ENCODE results near the gene PTPRF.

PTPRF gene

DNA sequence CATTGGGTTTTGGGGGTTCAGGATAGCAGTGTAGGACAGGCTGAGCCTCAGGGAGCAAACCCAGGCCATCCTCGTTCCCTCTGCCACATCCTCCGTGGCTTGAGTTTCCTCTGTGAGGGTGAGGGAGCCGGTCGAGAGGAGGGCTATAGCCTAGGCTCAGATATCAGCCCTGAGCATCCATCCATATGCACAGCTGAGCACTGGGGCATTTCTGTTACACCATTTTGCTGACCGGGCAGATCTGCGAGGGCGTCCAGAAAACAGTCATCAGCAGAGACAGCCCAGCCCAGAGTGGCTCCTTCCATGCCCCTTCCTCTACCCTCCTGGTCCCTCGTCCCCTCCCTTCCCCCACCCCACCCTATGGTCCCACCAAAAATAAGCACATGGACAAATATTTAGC lies 53.5 kb downstream of the PTPRF start:
- DNase-seq: no peak

DNA sequence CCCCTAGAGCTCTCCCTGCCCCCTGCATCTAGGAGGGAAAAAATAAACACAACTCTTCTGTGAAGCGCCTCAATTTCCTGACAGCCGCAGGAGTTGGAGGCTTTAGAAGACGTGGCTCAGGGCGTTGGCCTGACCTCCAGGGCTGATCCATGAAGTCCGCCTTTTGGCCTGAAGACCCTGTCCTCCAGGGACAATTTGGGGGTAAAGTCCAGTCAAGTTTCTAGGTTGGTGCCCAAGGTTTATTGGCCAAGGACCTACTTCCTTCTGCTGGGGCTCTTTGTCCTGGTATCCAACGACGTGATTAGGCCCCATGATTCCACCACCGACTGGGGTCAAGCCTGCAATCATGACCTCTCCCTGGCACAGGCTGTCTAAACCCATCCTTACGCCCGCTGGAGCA lies 54.9 kb downstream of the PTPRF start:
- no peak for DNase-seq

DNA sequence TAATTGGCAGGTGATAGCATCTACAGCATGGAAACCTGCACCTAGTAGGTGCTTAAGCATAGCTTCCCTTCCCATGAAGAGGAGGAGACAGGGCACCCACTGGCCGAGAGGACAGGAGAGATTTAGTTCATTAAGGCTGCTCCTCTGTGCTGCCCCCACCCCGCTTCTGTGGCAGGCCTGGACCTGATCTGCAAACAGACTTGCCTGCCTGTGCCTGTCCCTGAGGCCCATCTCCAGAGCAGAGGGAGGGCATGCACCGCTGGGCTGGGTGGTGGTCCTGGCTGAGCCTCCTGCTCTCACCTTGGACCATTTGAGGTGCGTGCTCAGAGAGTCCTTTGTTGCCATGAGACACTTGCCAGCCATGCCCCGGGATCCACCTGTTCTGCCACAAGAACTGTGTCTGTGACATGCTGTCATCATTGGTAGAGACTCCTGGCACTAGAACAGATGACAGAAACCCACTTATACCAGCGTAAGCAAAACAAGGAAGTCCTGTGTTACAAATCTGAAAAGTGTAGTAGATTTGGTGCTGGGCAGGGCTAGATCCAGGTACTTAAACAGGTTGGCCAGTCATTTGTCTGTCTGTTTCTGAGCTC lies 55.6 kb downstream of the PTPRF start:
- DNase-seq: no peak

DNA sequence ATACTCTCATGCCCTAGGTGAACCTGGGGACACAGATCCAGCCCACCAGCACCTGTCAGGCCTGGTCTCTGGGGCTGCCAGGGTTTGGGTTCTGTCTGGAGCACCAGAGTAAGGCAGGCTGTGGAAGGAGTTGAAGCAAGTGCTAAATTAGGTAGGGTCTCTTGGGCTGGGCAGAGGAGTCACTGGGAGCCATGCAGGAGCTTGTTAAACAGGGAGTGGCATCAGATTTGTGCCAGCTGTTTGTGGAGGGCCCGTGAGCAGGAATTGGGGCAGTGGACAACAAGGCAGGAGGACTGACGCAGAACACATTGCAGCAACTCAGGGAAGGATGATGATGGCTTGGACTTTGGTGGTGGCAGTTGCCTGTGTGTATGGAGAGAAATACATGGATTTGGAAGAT lies 56.3 kb downstream of the PTPRF start:
- DNase-seq: no peak

DNA sequence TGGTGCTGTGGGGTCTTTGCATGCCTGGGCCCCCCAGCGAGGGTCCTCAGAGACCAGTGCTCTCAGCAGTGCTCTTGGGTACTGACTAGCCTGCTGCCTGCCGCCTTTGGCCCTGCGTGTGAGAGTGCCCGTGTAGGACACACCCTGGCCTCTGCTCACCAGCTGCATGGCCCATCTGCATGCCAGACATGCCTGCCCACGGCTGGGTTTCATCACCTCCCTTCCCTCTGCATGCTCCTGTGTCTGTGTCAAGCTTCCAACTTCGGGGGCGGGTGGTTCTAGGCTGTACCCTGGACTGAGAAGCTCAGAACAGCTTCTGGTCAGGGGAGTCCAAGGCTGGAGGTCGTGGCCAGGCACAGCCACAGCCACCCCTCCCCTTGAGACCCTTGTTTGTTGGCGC lies 56.9 kb downstream of the PTPRF start:
- no peak for DNase-seq

DNA sequence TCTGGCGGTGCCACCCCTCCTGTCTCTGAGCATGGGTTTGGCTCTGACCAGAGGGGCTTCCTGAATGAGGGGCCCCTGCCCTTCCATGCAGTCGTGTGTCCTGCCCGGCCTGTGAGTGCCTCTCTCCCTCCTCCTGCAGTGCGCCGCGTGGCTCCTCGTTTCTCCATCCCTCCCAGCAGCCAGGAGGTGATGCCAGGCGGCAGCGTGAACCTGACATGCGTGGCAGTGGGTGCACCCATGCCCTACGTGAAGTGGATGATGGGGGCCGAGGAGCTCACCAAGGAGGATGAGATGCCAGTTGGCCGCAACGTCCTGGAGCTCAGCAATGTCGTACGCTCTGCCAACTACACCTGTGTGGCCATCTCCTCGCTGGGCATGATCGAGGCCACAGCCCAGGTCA lies 57.9 kb downstream of the PTPRF start:
- no peak for DNase-seq

DNA sequence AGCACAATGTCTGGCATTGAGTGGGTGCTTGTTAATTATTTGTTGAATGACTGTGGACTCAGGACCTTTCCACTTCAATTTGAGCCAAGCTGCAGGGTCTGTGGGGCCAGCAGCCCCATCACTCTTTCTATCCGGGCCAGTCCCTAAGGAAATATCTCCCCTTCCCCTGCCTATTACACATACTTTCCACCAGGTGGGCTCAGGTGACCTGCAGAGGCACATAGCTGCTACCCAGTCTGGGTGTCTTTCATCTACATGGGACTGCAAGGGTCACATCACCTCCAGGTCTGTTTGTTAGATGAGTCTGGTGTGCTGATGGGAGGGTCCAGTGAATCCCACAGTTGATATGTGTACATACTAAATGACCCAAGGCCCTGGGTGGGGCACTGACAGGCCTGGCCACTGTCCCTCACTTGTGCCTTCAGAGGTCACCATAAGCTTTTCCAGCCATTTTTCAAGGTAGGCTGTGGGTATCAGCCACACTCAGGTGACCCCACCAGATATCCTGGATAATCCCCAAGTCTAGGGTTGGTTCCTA lies 59.8 kb downstream of the PTPRF start:
- DNase-seq: no peak

DNA sequence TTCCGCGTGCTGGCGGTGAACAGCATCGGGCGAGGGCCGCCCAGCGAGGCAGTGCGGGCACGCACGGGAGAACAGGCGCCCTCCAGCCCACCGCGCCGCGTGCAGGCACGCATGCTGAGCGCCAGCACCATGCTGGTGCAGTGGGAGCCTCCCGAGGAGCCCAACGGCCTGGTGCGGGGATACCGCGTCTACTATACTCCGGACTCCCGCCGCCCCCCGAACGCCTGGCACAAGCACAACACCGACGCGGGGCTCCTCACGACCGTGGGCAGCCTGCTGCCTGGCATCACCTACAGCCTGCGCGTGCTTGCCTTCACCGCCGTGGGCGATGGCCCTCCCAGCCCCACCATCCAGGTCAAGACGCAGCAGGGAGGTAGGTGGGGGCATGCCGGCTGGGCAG lies 60.5 kb downstream of the PTPRF start:
- no peak for DNase-seq

DNA sequence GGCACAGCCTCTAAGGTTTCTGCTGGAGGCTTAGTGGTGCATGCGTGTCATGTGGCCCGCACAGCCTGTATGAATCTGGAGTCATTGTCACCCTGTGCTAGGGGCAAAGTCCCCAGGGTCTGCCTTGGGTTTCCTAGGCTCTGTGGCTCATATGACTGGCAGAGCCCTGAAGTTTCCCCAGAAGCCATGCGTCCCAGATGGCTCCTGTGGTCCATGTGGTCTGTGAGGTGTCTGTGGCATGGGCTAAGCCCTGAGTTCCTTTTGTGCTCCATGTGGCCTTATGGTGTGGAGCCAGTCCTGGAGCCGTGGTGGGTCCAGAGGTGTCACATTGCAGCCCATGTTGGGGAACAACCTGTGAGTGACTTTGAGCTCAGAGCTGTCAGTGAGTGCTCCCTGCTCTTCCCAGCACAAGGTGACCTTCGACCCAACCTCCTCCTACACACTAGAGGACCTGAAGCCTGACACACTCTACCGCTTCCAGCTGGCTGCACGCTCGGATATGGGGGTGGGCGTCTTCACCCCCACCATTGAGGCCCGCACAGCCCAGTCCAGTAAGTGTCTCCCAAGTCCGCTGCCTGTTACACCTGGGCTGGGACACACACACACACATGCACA lies 61.5 kb downstream of the PTPRF start:
- DNase-seq: no peak

DNA sequence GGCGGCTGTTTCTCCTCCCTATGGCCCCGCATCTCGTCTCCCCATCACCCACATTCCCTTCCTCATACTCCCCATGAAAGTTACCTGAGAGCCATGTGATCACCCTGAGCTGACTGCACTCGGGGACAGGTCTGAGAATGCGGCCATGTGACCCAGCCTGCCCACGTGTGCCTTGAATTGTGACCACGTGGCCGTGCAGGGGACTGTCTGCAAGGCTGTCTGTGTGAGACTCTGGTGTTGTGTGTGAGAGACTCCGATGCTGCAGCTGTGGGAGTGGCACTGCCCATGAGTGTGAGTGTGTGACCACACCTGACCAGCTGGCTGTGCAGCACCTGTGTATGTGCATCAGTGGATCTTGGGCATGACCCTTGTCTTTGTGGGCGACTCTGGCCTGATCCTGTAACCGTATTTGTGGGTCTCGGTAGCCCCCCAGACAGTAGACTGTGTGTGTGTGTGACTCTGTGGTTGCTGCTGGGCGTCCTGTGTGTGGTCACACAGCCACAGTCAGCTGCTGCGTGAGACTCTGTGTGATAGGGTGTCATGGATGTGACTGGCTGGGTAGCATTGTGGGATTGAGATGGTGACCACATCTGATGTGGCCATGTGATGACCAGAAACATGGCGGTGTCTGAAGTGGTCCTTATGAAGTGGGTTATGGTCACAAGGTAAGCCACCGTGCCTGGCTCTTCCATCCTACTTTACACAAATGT lies 62.4 kb downstream of the PTPRF start:
- DNase-seq: no peak

DNA sequence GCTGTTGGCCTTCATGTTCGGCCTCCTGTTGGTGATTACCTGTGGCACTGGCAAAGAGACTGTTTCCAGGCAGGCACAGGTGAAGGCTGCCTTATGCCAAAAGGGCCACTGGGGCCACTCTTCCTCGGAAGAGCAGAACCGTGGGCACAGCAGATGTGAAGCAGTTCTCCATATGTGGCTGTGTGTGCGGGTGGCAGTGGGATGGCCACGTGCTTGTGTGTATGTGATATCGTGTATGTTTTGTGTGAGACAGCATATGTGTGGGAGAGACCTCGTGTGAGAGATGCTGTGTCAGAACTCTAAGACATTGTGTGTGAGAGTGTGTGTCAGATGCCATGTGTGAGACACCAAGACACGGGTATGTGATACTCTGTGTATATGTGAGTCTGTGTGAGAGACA lies 65.9 kb downstream of the PTPRF start:
- no peak for DNase-seq

DNA sequence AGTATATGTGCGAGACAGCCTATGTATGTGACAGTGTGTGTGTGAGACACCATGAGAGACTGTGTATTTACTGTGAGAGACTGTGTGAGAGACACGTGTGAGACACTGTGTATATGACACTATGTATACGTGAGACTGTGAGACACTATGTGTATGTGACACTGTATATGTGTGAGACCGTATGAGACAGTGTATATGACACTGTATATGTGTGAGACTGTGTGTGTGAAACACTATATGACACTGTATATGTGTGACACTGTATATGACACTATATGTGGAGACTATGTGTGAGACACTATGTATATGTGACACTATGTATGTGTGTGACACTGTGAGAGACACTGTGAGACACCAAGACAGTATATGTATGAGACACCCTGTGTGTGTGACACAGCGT lies 66.3 kb downstream of the PTPRF start:
- DNase-seq: no peak

DNA sequence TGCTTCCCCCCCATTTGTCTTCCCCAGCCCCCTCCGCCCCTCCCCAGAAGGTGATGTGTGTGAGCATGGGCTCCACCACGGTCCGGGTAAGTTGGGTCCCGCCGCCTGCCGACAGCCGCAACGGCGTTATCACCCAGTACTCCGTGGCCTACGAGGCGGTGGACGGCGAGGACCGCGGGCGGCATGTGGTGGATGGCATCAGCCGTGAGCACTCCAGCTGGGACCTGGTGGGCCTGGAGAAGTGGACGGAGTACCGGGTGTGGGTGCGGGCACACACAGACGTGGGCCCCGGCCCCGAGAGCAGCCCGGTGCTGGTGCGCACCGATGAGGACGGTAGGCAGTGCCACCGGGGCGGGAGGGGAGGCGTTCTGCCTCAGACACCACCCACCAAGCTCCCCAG lies 67.0 kb downstream of the PTPRF start:
- DNase-seq: no peak

DNA sequence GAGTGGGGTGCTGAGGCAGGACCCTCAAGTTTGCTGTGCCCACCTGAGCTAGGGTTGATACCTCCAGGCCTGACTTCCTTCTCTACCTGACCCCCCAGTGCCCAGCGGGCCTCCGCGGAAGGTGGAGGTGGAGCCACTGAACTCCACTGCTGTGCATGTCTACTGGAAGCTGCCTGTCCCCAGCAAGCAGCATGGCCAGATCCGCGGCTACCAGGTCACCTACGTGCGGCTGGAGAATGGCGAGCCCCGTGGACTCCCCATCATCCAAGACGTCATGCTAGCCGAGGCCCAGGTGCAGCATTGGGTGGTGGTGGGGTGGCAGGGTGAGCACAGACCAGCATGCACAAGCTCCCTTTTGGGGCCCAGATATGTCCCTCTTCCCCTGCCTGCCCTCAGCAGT lies 67.9 kb downstream of the PTPRF start:
- DNase-seq: no peak

DNA sequence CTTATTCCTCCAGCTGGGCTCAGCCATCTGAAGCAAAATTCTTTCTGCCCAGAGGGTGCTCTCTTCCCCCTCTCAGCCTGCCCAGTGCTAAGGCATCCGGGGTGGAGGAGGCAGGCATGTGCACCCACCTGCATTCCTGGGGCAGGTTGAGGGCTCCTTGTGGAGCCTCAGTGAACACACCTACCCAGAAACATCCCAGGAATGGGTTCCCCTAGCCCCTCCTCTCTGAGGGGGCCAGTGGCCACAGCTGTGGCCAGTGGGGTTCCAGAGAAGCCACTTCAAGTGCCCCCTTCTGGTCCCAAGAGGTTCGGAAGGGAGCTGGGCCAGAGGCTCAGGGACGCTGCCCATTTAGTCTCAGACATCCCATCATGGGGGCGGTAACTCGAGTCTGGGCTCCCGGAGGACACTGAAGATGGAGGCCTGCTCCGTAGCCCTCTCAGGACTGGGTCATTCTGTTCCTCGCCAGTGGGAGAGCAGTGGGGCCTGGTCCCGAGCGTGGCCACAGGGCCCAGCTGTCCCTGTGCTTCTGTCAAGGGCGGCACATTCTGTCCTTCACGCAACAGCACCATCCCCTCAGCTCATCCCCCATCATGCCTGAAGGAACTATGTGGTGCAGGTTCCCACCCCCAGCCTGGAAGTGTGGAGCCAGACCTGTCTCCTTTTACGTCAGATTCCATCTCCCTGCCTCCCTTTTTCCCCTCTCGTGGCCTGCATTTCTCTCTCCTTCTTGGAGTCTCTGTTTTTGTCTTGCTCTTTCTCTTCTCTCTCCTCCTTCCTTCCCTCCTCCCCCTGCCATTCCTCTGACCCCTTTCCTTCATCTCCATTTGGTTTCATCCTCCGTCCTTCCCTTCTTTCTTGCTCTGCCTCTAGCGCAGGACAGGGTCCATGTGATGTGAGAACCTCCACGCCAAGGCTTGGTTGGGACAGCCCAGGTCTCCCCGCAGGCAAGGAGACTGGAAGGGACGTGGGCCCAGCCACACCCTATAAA lies 69.6 kb downstream of the PTPRF start:
- DNase-seq: no peak

DNA sequence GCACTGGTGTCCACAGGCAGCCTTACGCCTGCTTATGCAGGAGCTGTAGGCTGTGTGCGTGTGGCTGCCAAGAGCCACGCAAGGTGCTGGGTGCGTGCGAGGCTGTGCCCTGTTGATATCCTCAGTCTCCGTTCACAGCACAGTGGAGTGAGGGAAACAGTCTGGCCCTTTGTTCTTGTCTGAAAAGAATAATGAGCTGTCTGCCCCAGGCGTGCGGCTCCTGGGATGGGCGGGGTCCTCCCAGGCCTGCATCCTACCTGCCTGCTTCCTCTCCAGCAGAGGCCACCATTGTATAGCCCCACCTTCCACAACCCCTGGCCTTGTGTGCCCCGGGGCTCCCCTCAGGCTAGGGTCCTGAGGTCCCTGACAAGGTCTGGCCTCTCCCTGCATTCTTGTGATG lies 72.3 kb downstream of the PTPRF start:
- DNase-seq: no peak

DNA sequence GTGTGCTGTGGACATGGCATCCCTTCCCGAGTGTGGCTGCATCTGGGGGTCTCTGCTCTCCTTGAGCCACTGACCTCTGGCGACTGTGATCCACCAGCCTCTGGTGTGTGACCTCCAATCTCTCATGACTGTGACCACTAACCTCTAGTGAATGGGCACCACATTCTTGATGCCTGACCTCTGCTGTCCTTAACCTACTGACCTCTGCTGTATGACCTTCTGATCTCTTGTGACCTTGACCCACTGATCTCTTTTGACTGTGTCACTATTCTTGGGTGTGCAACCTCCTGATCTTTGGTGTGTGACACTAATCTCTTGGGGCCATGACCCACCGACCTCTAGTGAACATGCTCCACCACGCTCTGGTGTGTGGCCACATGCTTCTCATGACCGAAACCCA lies 73.5 kb downstream of the PTPRF start:
- DNase-seq: no peak

DNA sequence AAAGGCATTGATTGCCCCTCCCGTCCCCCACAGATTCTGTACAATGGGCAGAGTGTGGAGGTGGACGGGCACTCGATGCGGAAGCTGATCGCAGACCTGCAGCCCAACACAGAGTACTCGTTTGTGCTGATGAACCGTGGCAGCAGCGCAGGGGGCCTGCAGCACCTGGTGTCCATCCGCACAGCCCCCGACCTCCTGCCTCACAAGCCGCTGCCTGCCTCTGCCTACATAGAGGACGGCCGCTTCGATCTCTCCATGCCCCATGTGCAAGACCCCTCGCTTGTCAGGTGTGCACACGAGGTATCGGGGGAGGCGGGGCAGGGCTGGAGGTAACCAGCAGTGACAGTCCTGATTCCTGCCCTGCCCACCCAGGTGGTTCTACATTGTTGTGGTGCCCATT lies 74.5 kb downstream of the PTPRF start:
- no peak for DNase-seq

DNA sequence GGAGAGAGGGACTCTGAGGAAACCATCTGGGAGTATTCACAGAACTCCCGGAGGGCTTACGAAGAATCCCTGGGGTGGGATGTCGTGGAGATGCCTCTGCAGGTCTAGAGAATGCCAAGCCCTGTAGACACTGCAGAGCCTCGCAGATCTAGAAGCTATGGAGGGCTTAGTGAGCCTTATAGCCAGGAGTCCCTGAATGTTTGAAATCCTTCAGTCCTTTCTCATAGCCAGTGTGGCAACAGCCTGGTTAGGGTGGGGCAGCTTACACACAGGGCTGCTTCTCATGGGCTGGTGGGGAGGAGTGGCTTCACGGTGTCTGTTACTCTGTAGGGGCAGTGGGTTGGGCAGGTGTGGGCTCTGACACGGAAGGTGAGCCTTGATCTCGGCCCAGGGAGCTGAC lies 75.1 kb downstream of the PTPRF start:
- no peak for DNase-seq

DNA sequence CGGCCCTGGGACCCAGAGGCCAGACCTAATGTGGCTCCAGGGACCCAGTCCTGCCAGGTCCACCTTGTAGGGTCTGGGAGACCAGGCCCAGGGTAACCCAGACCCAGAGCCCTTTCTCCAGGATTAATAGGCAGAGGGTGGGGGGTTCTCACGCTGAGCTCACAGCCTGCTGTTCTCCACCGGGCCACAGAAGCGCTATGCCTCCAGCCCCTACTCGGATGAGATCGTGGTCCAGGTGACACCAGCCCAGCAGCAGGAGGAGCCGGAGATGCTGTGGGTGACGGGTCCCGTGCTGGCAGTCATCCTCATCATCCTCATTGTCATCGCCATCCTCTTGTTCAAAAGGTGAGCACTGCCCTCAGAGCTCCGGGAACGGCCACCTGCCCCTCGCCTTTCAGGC lies 75.9 kb downstream of the PTPRF start:
- no peak for DNase-seq

DNA sequence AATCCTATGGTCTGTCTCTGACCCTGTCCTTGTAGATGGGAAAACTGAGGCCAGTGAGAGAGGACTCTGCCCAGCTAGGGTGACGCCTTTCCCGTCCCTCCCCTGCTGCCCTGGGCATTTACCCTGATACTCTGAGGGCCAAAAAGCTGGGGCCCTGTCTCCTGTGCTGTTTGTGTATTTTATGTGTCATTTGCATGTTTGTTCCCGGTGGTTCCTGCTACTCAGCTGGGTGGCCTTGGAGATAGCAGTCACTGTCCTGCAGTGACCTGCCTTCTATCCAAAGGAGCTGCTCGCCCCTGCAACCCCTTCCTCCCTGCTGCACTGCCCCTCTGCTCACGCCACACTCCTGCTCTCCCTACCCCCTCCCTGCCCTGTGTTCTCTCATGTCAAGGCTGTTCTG lies 78.1 kb downstream of the PTPRF start:
- no peak for DNase-seq

DNA sequence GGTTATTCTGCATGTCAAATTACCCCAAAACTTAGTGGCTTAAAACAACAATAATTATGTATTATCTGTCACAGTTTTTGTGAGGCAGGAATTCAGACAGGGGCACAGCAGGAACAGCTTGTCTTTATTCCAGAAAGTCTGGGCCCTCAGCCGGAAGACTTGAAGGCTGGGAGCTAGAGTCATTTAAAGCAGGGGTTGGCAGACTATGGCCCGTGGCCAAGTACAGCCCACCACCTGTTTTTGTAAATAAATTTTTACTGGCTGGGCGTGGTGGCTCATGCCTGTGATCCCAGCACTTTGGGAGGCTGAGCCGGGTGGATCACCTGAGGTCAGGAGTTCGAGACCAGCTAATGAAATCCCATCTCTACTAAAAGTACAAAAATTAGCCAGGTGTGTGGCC lies 79.7 kb downstream of the PTPRF start:
- no peak for DNase-seq

DNA sequence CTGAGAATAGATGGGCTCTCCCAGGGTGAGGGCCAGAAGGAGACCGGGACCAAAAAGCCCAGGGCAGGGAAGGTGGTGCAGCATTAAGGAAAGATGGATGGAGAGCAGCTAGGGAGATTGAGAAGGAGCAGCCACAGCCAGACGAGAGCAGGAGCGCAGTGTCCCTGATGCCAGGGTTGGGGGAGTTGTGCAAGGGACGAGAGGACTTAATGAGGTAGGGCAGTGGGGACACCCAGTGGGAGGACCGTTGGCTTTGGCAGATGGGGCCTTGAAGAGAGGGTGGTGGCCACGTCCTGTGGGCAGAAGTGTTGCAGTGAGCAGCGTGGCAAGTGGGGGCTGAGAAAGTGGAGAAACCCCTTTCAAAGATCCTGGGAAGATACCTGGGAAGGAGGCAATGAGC lies 81.3 kb downstream of the PTPRF start:
- no peak for DNase-seq

All from NCI-H524 (cell line).